DMS 273 (cell line): Measurements from ENCODE around the gene SMC6.

Source experiments
- DNase-seq: peaks from one replicate; lab custom pipeline; 2025; ENCODE audit not compliant: unreplicated experiment; lab: John Stamatoyannopoulos, UW

The SMC6 gene, protein sequence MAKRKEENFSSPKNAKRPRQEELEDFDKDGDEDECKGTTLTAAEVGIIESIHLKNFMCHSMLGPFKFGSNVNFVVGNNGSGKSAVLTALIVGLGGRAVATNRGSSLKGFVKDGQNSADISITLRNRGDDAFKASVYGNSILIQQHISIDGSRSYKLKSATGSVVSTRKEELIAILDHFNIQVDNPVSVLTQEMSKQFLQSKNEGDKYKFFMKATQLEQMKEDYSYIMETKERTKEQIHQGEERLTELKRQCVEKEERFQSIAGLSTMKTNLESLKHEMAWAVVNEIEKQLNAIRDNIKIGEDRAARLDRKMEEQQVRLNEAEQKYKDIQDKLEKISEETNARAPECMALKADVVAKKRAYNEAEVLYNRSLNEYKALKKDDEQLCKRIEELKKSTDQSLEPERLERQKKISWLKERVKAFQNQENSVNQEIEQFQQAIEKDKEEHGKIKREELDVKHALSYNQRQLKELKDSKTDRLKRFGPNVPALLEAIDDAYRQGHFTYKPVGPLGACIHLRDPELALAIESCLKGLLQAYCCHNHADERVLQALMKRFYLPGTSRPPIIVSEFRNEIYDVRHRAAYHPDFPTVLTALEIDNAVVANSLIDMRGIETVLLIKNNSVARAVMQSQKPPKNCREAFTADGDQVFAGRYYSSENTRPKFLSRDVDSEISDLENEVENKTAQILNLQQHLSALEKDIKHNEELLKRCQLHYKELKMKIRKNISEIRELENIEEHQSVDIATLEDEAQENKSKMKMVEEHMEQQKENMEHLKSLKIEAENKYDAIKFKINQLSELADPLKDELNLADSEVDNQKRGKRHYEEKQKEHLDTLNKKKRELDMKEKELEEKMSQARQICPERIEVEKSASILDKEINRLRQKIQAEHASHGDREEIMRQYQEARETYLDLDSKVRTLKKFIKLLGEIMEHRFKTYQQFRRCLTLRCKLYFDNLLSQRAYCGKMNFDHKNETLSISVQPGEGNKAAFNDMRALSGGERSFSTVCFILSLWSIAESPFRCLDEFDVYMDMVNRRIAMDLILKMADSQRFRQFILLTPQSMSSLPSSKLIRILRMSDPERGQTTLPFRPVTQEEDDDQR

DNA sequence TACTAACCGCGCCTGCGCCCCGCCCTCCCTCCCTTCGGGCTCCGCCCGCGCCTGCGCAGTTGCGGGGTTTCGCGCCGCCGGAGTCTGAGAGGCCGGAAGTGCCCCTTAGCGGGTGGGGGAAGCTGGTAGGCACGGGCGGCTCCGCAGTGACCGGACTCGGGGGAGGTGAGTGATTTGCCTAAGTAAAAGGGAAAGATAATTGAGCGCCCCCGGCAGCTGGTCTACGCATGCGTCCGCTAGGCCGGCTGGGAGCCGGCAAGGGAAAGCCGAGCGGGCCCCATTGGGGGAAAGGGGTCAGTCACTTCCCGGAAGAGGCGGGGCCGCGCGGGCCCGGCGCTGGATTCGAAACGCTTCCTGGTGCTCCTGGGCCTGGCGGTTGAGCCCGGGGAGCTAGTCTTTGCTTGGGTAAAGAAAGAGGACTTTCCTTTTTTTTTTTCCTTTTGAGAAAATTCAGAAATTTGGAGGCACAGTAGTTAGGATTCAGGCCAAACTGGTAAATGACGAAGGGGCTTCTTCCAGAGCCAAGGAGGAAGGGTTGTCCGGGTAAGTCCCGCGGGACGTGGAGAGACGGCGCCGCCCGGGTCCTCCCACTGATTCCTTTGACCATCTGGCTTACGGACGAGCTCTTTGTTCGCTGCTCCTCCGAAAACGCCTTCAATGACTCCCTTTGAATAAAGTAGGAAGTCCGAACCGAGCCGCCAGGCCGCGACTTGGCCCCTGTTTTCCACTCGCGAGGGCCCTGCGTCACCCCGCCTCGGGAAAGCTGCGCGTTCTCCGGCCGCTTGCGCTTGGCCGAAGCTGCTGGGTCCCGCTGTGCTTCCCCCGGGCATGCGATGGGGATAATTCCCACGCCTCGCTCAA lies at the start of gene SMC6, which contains the start of gene GEN1:
SMC6 (minus strand) TSS at position 8 of the 861 bp plus-strand sequence. CDS start 7,864 bp downstream, outside the sequence.
GEN1 (plus strand) TSS at position 336 of the 861 bp plus-strand sequence. CDS start 5,806 bp downstream, outside the sequence.
- DNase-seq = peak; percentile 99

GRCh38 chr2:17800693-17801458 lies 47.3 kb upstream of the SMC6 start:
- DNase-seq = peak; percentile 13

- peak; percentile 57 for DNase-seq
These were observed 46.6 kb upstream of the SMC6 start for GRCh38 chr2:17800219-17800618.

GRCh38 chr2:17799301-17800120 lies 45.9 kb upstream of the SMC6 start:
- DNase-seq = no peak

- DNase-seq = peak; percentile 66
These were observed 44.7 kb upstream of the SMC6 start for GRCh38 chr2:17798338-17798737.

DNA sequence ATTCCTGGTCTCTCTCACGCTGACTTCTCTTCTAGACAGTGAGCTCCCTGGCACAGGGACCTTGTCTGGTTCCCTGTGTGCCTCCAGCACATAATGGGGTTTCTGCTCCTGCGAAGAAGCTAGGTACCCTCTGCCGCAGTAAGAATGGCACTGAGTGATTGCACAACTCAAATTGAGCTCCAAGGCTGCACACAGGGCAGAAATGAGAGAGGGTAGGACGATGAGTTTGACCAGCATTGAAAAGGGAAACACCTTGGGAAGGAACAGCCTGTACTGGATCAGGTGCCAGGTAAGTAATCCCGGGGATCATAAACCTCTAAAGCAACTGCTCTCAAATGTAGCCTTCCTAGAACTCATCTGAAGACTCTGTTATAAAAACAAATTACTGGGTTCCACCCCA lies 41.7 kb upstream of the SMC6 start:
- DNase-seq = no peak

- no peak for DNase-seq
These were observed 40.3 kb upstream of the SMC6 start for GRCh38 chr2:17793803-17794354.

DNA sequence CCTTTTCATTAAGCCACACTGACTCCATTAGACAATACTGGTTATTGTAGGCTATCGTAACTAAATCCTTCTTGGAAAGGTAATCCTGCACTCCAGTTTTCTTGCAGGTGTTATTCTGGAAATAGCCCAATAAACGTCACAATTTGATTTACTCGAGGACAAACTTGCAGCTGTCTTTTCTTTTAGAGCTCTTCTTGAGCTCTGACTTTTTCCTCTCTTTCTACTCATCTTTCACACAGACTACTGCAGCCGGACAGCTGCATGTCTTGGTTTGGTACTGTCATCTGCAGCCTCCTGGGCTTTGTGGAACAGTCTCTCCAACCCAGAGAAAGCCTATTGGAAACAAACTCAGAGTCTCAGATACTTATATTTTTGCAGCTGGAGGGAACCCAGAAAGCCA lies 39.7 kb upstream of the SMC6 start:
- no peak for DNase-seq

DNA sequence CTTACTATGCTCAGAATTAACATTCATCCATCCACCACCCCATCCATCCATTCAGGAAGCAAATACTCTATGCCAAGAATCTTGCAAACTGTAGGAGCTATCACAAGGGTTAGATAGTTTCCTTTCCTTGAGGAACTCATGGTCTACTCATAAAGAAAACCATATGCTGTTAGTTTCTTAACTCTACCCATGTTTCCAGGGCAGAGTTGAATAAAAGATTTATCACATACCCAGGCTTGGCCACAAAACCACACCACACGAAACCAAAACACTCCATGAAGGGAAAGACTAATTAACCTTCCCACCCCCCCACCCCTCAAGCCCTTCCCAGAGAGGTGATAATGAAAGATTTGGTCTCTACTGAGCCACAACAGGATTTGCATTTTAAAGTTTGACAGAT lies 38.9 kb upstream of the SMC6 start:
- no peak for DNase-seq

- no peak for DNase-seq
These were observed 38.2 kb upstream of the SMC6 start for GRCh38 chr2:17791817-17792130.

DNA sequence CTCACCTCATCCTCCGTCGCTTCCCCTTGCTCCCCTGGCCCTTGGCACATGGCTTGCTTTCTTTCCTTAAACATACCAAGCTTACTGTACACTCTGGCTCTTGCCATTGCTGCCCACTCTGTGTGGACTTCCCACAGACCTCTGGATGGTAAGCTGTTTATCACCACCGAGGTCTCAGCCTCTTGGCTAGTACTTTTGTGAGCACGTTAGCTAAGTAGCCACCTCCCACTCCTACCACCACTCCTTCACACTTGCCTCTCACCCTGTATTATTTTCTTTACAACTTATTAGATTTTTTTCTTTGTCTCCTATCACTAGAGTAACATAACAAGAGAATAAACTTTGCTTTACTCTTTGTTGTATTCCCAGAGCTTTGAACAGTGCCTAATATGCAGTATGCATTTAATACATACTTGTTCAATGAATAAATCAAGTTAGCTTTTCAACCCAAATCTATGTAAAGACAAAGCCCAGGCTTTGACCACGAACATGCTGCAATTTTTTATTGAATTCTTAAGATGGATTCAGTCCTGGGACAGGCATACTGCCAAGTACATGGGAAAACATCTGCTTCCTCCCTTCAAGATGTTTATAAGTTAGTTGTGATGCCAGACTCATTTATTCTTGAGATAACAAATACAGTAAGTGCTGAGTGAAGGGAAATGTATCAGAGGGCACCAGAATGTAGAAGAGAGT lies 37.7 kb upstream of the SMC6 start:
- peak; percentile 83 for DNase-seq

DNA sequence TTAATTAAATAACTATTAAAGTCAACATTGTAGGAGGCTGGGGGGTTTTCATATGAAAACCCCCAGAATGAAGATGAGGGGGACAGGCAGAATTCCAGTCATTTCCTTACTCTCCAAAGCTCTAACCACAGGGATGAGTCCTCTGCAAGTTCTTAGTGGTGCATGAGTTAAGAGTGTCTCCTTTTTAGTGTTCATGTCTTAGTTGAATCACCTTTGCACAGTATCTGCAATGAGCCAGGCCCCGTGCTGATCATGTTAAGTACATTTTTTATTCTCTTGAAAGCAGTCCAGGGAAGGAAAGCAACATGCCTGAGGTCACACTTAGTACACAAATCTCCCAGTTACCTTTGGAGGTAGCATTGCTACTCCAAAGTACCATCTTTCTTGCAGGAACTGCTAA lies 36.9 kb upstream of the SMC6 start:
- DNase-seq = no peak

DNA sequence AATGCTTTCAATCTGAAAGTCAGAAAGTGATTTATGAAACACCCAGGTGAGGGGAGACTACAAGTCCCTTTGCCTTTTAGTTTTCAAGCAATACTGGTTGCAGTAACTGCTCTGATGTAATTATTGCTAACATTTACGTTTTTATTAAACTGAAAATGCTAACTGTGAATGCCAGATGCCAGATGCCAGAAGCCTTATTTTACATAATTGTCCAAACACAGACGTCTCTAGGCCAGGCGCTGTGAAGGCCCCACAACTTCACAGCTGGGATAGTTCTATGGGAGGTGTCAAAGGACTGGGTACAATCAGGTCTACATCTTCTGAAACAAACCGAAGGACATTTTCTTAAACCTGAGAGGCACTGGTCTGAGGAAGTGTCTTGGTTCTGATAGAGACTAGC lies 35.2 kb upstream of the SMC6 start:
- peak; percentile 73 for DNase-seq

DNA sequence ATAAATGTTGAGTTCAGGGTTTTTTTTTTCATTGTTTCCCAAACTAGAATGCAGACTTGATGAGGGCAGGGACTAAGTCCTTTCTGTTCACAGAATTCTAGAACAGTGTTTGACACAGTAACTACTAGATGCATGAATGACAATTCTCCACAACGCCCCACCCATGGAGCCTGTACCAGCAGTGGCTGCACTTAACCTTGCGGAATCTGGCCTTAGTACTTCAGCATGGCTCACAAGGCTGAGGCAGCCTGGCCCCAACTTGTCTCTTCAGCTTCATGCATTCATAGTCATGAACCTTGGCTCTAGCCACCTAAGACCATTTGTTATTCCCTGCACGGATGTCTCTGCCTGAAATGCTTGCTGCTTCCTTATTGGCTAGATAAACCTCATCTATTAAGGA lies 33.1 kb upstream of the SMC6 start:
- peak; percentile 14 for DNase-seq

GRCh38 chr2:17781482-17781881 lies 27.9 kb upstream of the SMC6 start:
- no peak for DNase-seq

DNA sequence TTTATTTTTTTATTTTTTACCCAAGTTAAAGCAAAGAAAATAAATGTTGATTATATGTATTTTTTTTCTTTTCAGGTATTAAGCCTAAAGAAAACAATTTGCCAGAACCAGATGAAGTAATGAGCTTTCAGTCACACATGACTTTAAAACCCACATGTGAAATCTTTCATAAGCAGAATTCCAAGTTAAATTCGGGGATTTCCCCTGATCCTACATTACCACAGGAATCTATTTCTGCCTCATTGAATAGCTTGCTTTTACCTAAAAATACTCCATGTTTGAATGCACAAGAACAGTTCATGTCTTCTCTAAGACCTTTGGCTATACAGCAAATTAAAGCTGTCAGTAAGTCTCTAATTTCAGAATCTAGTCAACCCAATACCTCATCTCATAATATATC lies 26.9 kb upstream of the SMC6 start:
- no peak for DNase-seq

GRCh38 chr2:17772532-17772931 lies 18.9 kb upstream of the SMC6 start:
- DNase-seq = no peak

- no peak for DNase-seq
These were observed 18.3 kb upstream of the SMC6 start for GRCh38 chr2:17771956-17772355.
